Tibial nerve (tissue), 4 donors: ENCODE data around the gene NKD2.

Experiments
- CTCF ChIP-seq, 5 experiments: fragments of 200-600 bp in 3 of 5; fragments of 450-650 bp in 2 of 5; sonication (generic) in 3 of 5; IDR thresholded peaks; one replicate each; pipeline ENCODE4 v1.5.1; 2016 to 2019; ENCODE audit warnings: antibody characterized with exemption in 5 of 5, mild to moderate bottlenecking in 3 of 5, moderate library complexity in 2 of 5
- EP300 ChIP-seq, 2 donors: sonication (generic); formaldehyde crosslinking; IDR thresholded peaks; one replicate each; pipeline ENCODE4 v1.6.1; 2017; ENCODE audit warnings: antibody characterized with exemption in 2 of 2, mild to moderate bottlenecking in 1 of 2
- POLR2A ChIP-seq, 2 donors: fragments of 450-650 bp; IDR thresholded peaks; one replicate each; pipeline ENCODE4 v1.6.1; 2017; ENCODE audit warnings: antibody characterized with exemption in 2 of 2, mild to moderate bottlenecking in 2 of 2, moderate library complexity in 2 of 2

- TF ChIP-seq CTCF (IDR thresholded peaks at IDR 0.05) = no peak
- no peak for TF ChIP-seq POLR2A (IDR thresholded peaks at IDR 0.05)
- TF ChIP-seq EP300 (IDR thresholded peaks at IDR 0.05) = no peak
Measured at GRCh38 chr5:1056611-1057484, 48.2 kb downstream of the NKD2 start.
